ENCODE measurements around the gene BARX2. TPM values are rescaled to one million over a fixed set of nuclear protein-coding genes. Genes with fewer than 3 reads are reported as not detected.

Gene BARX2
- total RNA-seq, 1 donor from 2014 or later, result 2.4 TPM

GRCh38 chr11:129386795-129387397 lies 11.2 kb downstream of the BARX2 start:
- Mint-ChIP-seq H3K9me3 (ENCODE audit: low read depth) (no peaks in the 10 kb centered on the region), H3K4me3 (ENCODE audit: low read depth) (no peak overlapping the region), H3K4me1 (ENCODE audit: low read depth) (peaks cover 5% of the 10 kb centered on the region), H3K27ac (no peak overlapping the region), H3K27me3 (peaks cover 26% of the 10 kb centered on the region), H3K36me3 (ENCODE audit: insufficient read depth) (no peaks in the 10 kb centered on the region)
- no peak for DNase-seq (ENCODE audit: low spot score, unreplicated experiment)
- TF ChIP-seq CTCF (IDR thresholded peaks at IDR 0.05; ENCODE audit: unreplicated experiment), result no peak

- Mint-ChIP-seq H3K27ac (no peak overlapping the region), H3K4me3 (ENCODE audit: low read depth) (no peak overlapping the region), H3K36me3 (ENCODE audit: insufficient read depth) (no peaks in the 10 kb centered on the region), H3K9me3 (ENCODE audit: low read depth) (no peaks in the 10 kb centered on the region), H3K4me1 (ENCODE audit: low read depth) (peaks cover 6% of the 10 kb centered on the region), H3K27me3 (peaks cover 26% of the 10 kb centered on the region)
- no peak for DNase-seq (ENCODE audit: low spot score, unreplicated experiment)
- TF ChIP-seq CTCF (IDR thresholded peaks at IDR 0.05; ENCODE audit: unreplicated experiment), result no peak
Observed at GRCh38 chr11:129387434-129387833, 11.8 kb downstream of the BARX2 start.

- DNase-seq (ENCODE audit: low spot score, unreplicated experiment), result no peak
- peaks cover 6% of the 10 kb centered on the region for H3K4me1 Mint-ChIP-seq (ENCODE audit: low read depth)
- H3K4me3 Mint-ChIP-seq (ENCODE audit: low read depth), result no peak overlapping the region
- peaks cover 17% of the 10 kb centered on the region for H3K27me3 Mint-ChIP-seq
- TF ChIP-seq CTCF (IDR thresholded peaks at IDR 0.05; ENCODE audit: unreplicated experiment), result no peak
- H3K27ac Mint-ChIP-seq, result no peak overlapping the region
- no peaks in the 10 kb centered on the region for H3K9me3 Mint-ChIP-seq (ENCODE audit: low read depth)
- H3K36me3 Mint-ChIP-seq (ENCODE audit: insufficient read depth), result no peaks in the 10 kb centered on the region
Observed at GRCh38 chr11:129388824-129389223, 13.2 kb downstream of the BARX2 start.

GRCh38 chr11:129390303-129390821 lies 14.7 kb downstream of the BARX2 start:
- no peaks in the 10 kb centered on the region for H3K36me3 Mint-ChIP-seq (ENCODE audit: insufficient read depth)
- H3K4me3 Mint-ChIP-seq (ENCODE audit: low read depth), result no peak overlapping the region
- H3K4me1 Mint-ChIP-seq (ENCODE audit: low read depth), result peaks cover 8% of the 10 kb centered on the region
- H3K27ac Mint-ChIP-seq, result no peak overlapping the region
- TF ChIP-seq CTCF (IDR thresholded peaks at IDR 0.05; ENCODE audit: unreplicated experiment), result no peak
- H3K27me3 Mint-ChIP-seq, result peaks cover 10% of the 10 kb centered on the region
- DNase-seq (ENCODE audit: low spot score, unreplicated experiment), result no peak
- H3K9me3 Mint-ChIP-seq (ENCODE audit: low read depth), result no peaks in the 10 kb centered on the region

GRCh38 chr11:129391360-129391759 lies 15.7 kb downstream of the BARX2 start:
- no peak for TF ChIP-seq CTCF (IDR thresholded peaks at IDR 0.05; ENCODE audit: unreplicated experiment)
- Mint-ChIP-seq H3K9me3 (ENCODE audit: low read depth) (no peaks in the 10 kb centered on the region), H3K4me3 (ENCODE audit: low read depth) (no peak overlapping the region), H3K36me3 (ENCODE audit: insufficient read depth) (no peaks in the 10 kb centered on the region), H3K27ac (no peak overlapping the region), H3K27me3 (peaks cover 10% of the 10 kb centered on the region), H3K4me1 (ENCODE audit: low read depth) (peaks cover 8% of the 10 kb centered on the region)
- DNase-seq (ENCODE audit: low spot score, unreplicated experiment), result no peak

Measured in progenitor cell of endocrine pancreas (in vitro differentiated cells).